Measurements from ENCODE around the gene NAA15.
"Not testable (repeated sequence)": the region's sequence is repeated elsewhere in the genome, so short reads cannot be mapped to it uniquely, and the experiment has no call there.

Gene NAA15

GRCh38 chr4:139438141-139438540, 136.8 kb downstream of the NAA15 start:
- no peak for TF ChIP-seq CTCF (IDR thresholded peaks at IDR 0.05; ENCODE audit: low read depth, low read length, missing control alignments)
- H3K4me3 ChIP-seq (ENCODE audit: low read depth, low read length), result no peak overlapping the region
- in situ Hi-C loops (cut with HindIII; ENCODE audit: low sequenced_read_pairs), result no loop called here
- no peak for DNase-seq (ENCODE audit: low read depth)

- DNase-seq (ENCODE audit: low read depth), result no peak
- H3K4me3 ChIP-seq (ENCODE audit: low read depth, low read length), result no peak overlapping the region
- in situ Hi-C loops (cut with HindIII; ENCODE audit: low sequenced_read_pairs), result no loop called here
- TF ChIP-seq CTCF (IDR thresholded peaks at IDR 0.05; ENCODE audit: low read depth, low read length, missing control alignments), result no peak
Observed at GRCh38 chr4:139441029-139441428, 139.7 kb downstream of the NAA15 start.

- in situ Hi-C loops (cut with HindIII; ENCODE audit: low sequenced_read_pairs), result no loop called here
- H3K4me3 ChIP-seq (ENCODE audit: low read depth, low read length), result no peak overlapping the region
- TF ChIP-seq CTCF (IDR thresholded peaks at IDR 0.05; ENCODE audit: low read depth, low read length, missing control alignments), result no peak
Observed at GRCh38 chr4:139443661-139444060, 142.4 kb downstream of the NAA15 start.

GRCh38 chr4:139444881-139445280, 143.6 kb downstream of the NAA15 start:
- DNase-seq (ENCODE audit: low read depth); in situ Hi-C loops (cut with HindIII; ENCODE audit: low sequenced_read_pairs); H3K4me3 ChIP-seq (ENCODE audit: low read depth, low read length): not testable (repeated sequence)

More at GRCh38 chr4:139443661-139444060, 142.4 kb downstream of the NAA15 start:
- no peak for DNase-seq (ENCODE audit: low read depth)

GRCh38 chr4:139447078-139447477, 145.8 kb downstream of the NAA15 start:
- DNase-seq (ENCODE audit: low read depth); in situ Hi-C loops (cut with HindIII; ENCODE audit: low sequenced_read_pairs); H3K4me3 ChIP-seq (ENCODE audit: low read depth, low read length): not testable (repeated sequence)

GRCh38 chr4:139450586-139450985, 149.3 kb downstream of the NAA15 start:
- H3K4me3 ChIP-seq (ENCODE audit: low read depth, low read length), result no peak overlapping the region
- no peak for DNase-seq (ENCODE audit: low read depth)
- in situ Hi-C loops (cut with HindIII; ENCODE audit: low sequenced_read_pairs), result no loop called here
- TF ChIP-seq CTCF (IDR thresholded peaks at IDR 0.05; ENCODE audit: low read depth, low read length, missing control alignments), result no peak

GRCh38 chr4:139451997-139452396, 150.7 kb downstream of the NAA15 start:
- peak overlapping the region; percentile 72 for H3K4me3 ChIP-seq (ENCODE audit: low read depth, low read length)
- TF ChIP-seq CTCF (IDR thresholded peaks at IDR 0.05; ENCODE audit: low read depth, low read length, missing control alignments), result no peak
- no peak for DNase-seq (ENCODE audit: low read depth)
- in situ Hi-C loops (cut with HindIII; ENCODE audit: low sequenced_read_pairs), result no loop called here

GRCh38 chr4:139453041-139453370, 151.7 kb downstream of the NAA15 start:
- DNase-seq (ENCODE audit: low read depth), result peak; percentile 42
- in situ Hi-C loops (cut with HindIII; ENCODE audit: low sequenced_read_pairs), result no loop called here
- peak; percentile 46 for TF ChIP-seq CTCF (IDR thresholded peaks at IDR 0.05; ENCODE audit: low read depth, low read length, missing control alignments)
- H3K4me3 ChIP-seq (ENCODE audit: low read depth, low read length), result peak overlapping the region; percentile 72
